Measurements from ENCODE around the gene EEIG1. TPM values are rescaled to one million over a fixed set of nuclear protein-coding genes. Genes with fewer than 3 reads are reported as not detected.

Gene EEIG1
- total RNA-seq (2022) (17.5 and 23.9 TPM in 2 replicates), Bru-seq, nascent RNA (percentile 50 among the genes with signal in this experiment), BruChase-seq, experiment 1, labeled RNA remaining after a 6-hour chase (percentile 61 among the genes with signal in this experiment), BruChase-seq, experiment 2, labeled RNA remaining after a 2-hour chase (percentile 69 among the genes with signal in this experiment)
- long read RNA-seq, full-length matches to known transcripts = 27 of 42 reads
- long read RNA-seq, partial matches to known transcripts = 3 of 42 reads
- long read RNA-seq, other reads (novel, unspliced or antisense) = 12 of 42 reads

DNA sequence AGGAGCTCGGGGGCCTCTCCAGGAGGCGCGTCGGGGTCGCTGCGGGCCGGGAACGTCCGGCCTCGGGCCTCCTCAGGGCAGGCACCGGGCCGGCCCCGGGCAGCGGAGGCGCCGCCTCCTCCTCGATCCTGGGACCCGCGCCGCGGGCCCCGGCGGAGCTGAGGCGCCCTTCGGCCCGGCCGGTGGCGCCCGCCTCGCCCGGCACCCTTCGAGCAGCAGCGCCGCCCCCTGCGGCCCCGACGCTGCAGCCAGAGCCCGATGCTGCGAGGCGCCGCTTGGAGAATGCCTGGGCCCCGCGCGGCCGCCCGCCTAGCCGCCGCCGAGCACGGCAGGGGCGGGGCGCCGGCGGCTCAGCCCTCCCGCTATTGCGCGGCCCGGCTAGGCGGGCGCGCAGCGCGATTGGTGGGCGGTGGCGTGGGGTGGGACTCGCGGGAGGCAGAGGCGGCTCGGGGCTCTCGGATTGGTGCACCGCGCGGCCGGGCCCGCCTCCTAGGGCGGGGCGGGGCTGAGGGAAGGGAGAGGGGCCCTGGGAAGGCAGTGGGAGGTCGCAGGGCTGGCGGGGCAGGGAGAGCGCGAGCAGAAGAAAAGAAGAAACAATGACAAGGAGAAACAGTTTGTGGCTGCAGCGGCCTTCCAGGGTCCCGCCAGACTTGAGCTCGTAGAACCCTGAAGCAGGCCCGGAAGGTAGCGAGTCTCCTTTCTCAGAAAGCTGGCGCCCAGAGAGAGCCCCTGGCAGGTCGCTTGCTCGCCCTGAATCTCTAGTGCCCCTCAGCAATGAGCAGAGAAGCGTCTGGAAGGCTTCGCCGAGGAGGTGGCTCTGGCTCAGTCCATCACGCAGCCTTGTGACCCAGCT is at the start of gene EEIG1:
Gene EEIG1, minus strand, starts transcription at position 284 of the 853 bp plus-strand sequence. CDS start 852 bp downstream, outside the sequence.
- no peak for TF ChIP-seq CTCF (IDR thresholded peaks at IDR 0.05; ENCODE audit: unreplicated experiment)
- peak within 1 kb of the TSS; percentile 89 for H3K4me3 Mint-ChIP-seq (ENCODE audit: unreplicated experiment)
- CTCF ChIA-PET = interaction anchor here (0.5 to 1.8 kb wide), 4 partner anchors 24 to 145 kb away, joined by 3 to 7 read pairs (median 4); no protein-coding TSS in a partner anchor
- BruUV-seq (replicated peaks) = no TSS peak
- H3K36me3 Mint-ChIP-seq (ENCODE audit: insufficient read depth, unreplicated experiment) = no peaks in the 10 kb centered on the region
- H3K9me3 Mint-ChIP-seq (ENCODE audit: unreplicated experiment) = no peaks in the 10 kb centered on the region
- POLR2A ChIA-PET = interaction anchor here (0.6 to 6.1 kb wide), 17 partner anchors 10 to 368 kb away, joined by 3 to 86 read pairs (median 4); partner anchors contain the start of genes NAIF1 and SLC25A25
- H3K4me1 Mint-ChIP-seq (ENCODE audit: insufficient read depth, unreplicated experiment) = peaks cover 17% of the 10 kb centered on the region
- H3K27ac Mint-ChIP-seq (ENCODE audit: low read depth, unreplicated experiment) = peak within 1 kb of the TSS; percentile 71
- H3K27me3 Mint-ChIP-seq (ENCODE audit: insufficient read depth, unreplicated experiment) = no peaks in the 10 kb centered on the region
- intact Hi-C loops (cut with micrococcal nuclease) = no loop called here
- peak; percentile 89 for DNase-seq (ENCODE audit: unreplicated experiment)

DNA sequence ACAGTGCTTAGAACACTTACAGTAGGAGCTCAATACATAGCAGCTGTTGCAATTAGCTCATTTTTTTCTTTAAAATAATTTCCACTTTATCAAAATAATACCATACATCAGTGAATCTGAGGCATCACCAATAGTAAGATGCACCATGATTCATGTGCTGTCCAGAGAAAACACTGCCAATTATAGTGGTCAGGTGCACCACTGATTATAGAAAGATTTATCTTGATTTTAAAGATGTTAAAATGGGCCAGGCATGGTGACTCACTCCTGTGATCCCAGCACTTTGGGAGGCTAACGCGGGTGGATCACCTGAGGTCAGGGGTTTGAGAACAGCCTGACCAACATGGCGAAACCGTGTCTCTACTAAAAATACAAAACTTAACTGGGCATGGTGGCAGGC is 46.9 kb upstream of the EEIG1 start:
- no peaks in the 10 kb centered on the region for H3K27me3 Mint-ChIP-seq (ENCODE audit: insufficient read depth, unreplicated experiment)
- TF ChIP-seq CTCF (IDR thresholded peaks at IDR 0.05; ENCODE audit: unreplicated experiment) = no peak
- intact Hi-C loops (cut with micrococcal nuclease) = no loop called here
- POLR2A ChIA-PET = interaction anchor here (0.8 to 1.0 kb wide), 2 partner anchors 9 to 26 kb away, joined by 3 to 4 read pairs; no protein-coding TSS in a partner anchor
- CTCF ChIA-PET = interaction anchor here (1.3 to 3.2 kb wide), 3 partner anchors 8 to 84 kb away, joined by 3 to 25 read pairs (median 17); no protein-coding TSS in a partner anchor
- peaks cover 7% of the 10 kb centered on the region for H3K4me1 Mint-ChIP-seq (ENCODE audit: insufficient read depth, unreplicated experiment)
- no peak for DNase-seq (ENCODE audit: unreplicated experiment)
- H3K9me3 Mint-ChIP-seq (ENCODE audit: unreplicated experiment) = no peaks in the 10 kb centered on the region
- no TSS peak for BruUV-seq (replicated peaks)
- no peak overlapping the region for H3K4me3 Mint-ChIP-seq (ENCODE audit: unreplicated experiment)
- no peaks in the 10 kb centered on the region for H3K36me3 Mint-ChIP-seq (ENCODE audit: insufficient read depth, unreplicated experiment)
- H3K27ac Mint-ChIP-seq (ENCODE audit: low read depth, unreplicated experiment) = no peak overlapping the region

DNA sequence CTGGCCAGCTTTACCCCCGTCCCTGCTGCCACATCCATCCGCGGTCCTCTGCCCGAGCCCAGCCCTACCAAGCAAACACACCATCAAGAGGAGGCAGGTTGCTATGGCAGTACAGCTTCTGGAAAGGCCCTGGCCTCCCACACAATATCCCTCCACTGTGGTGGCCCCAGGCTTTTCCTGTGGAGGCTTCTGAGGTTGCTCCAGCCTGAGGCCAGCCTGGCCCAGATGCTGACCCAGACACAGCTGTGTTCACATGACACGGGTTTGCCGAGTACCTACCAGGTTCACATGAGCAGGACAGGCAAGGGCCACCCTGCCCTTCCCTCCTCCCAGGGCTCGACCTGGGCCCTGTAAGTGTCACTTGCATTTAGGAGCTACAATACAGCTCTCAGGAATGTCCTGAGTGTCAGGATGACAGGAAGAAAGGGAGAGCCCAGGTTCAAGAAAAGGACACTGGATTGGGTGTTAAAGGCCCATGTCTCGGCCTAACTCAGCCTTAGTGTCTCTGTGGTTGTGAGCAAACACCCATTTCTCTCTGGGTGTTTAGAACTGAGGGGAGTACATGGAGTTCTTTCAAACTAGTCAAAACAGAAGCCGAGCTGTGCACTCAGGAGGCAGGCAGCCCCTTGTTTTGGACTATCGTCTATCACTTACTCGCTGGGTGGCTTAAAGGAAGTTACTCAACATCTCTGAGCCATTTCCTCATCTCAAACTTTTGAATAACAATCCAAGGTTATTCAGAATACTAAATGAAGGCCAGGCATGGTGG is 46.2 kb upstream of the EEIG1 start:
- no peak for TF ChIP-seq CTCF (IDR thresholded peaks at IDR 0.05; ENCODE audit: unreplicated experiment)
- no peak for DNase-seq (ENCODE audit: unreplicated experiment)
- intact Hi-C loops (cut with micrococcal nuclease) = no loop called here
- H3K27me3 Mint-ChIP-seq (ENCODE audit: insufficient read depth, unreplicated experiment) = no peaks in the 10 kb centered on the region
- BruUV-seq (replicated peaks) = no TSS peak
- H3K27ac Mint-ChIP-seq (ENCODE audit: low read depth, unreplicated experiment) = no peak overlapping the region
- H3K9me3 Mint-ChIP-seq (ENCODE audit: unreplicated experiment) = no peaks in the 10 kb centered on the region
- H3K36me3 Mint-ChIP-seq (ENCODE audit: insufficient read depth, unreplicated experiment) = no peaks in the 10 kb centered on the region
- H3K4me1 Mint-ChIP-seq (ENCODE audit: insufficient read depth, unreplicated experiment) = peaks cover 8% of the 10 kb centered on the region
- no peak overlapping the region for H3K4me3 Mint-ChIP-seq (ENCODE audit: unreplicated experiment)
- ChIA-PET POLR2A (interaction anchor here (0.8 to 1.0 kb wide), 2 partner anchors 8 to 25 kb away, joined by 3 to 4 read pairs; no protein-coding TSS in a partner anchor), CTCF (interaction anchor here (0.8 to 3.2 kb wide), 4 partner anchors 8 to 83 kb away, joined by 3 to 25 read pairs (median 10); no protein-coding TSS in a partner anchor)
